ENCODE data around the gene PMEL.

GRCh38 chr12:55933169-55933798, 32.6 kb downstream of the PMEL start:
- no peak for TF ChIP-seq GATA2 (IDR thresholded peaks at IDR 0.05; ENCODE audit: low read depth, low read length)
- no peak for TF ChIP-seq GATA3 (IDR thresholded peaks at IDR 0.05; ENCODE audit: low read depth, low read length)
